SU-DHL-6 (cell line): ENCODE data around the gene SLC6A7.

ENCODE experiments used
- H2AFZ ChIP-seq: fragments of 200-600 bp; sonication (generic); 2 replicates; pipeline ENCODE4 v1.6.1; 2014; ENCODE audit warnings: low read depth, mild to moderate bottlenecking, moderate library complexity, mixed read lengths, antibody characterized with exemption, low read length; ENCODE audit not compliant: severe bottlenecking
- H3F3A ChIP-seq: fragments of 200-600 bp; shearing (Covaris generic); 2 replicates; pipeline ENCODE4 v1.6.0; 2016; ENCODE audit warnings: antibody characterized with exemption, mild to moderate bottlenecking; ENCODE audit not compliant: insufficient read depth
- H3K27ac ChIP-seq: fragments of 200-600 bp; sonication (generic); 2 replicates; pipeline ENCODE4 v1.5.1; 2016; ENCODE audit warnings: low read depth, mild to moderate bottlenecking, low read length, moderate library complexity, mixed read lengths
- H3K27me3 ChIP-seq: fragments of 200-600 bp; sonication (generic), shearing (Covaris generic); 2 replicates; pipeline ENCODE4 v1.6.0; 2014; ENCODE audit warnings: mild to moderate bottlenecking, low read length
- H3K36me3 ChIP-seq: fragments of 200-600 bp; sonication (generic); 2 replicates; pipeline ENCODE4 v1.6.1; 2014; ENCODE audit warnings: mild to moderate bottlenecking, low read length, mixed read lengths
- H3K4me2 ChIP-seq: fragments of 300-600, 200-600 bp; shearing (Covaris generic), sonication (generic); 2 replicates; pipeline ENCODE4 v1.6.0; 2014; ENCODE audit warnings: low read length, low read depth, mild to moderate bottlenecking; ENCODE audit not compliant: poor library complexity, severe bottlenecking
- H3K4me3 ChIP-seq: fragments of 200-600 bp; sonication (generic); 2 replicates; pipeline ENCODE4 v1.5.1; 2014; ENCODE audit warnings: antibody characterized with exemption, low read length, mild to moderate bottlenecking, mixed read lengths; ENCODE audit not compliant: insufficient read depth, poor library complexity, severe bottlenecking
- H3K79me2 ChIP-seq: fragments of 200-600 bp; sonication (generic); 2 replicates; pipeline ENCODE4 v1.6.1; 2014; ENCODE audit warnings: mild to moderate bottlenecking, low read length, moderate library complexity; ENCODE audit not compliant: insufficient read depth
- H3K9ac ChIP-seq: fragments of 200-600 bp; sonication (generic); 2 replicates; pipeline ENCODE4 v1.7.0; 2014; ENCODE audit warnings: mild to moderate bottlenecking, low read length
- H3K9me2 ChIP-seq: fragments of 200-600 bp; sonication (generic); replicated peaks from 2 replicates; pipeline ENCODE4 v1.6.1; 2014; ENCODE audit warnings: low read length; ENCODE audit not compliant: insufficient read depth
- H3K9me3 ChIP-seq: fragments of 200-600 bp; sonication (generic); 2 replicates; pipeline ENCODE4 v1.6.1; 2014; ENCODE audit warnings: low read length, mixed read lengths; ENCODE audit not compliant: insufficient read depth
- H4K20me1 ChIP-seq: fragments of 200-600 bp; sonication (generic); 2 replicates; pipeline ENCODE4 v1.6.1; 2014; ENCODE audit warnings: low read depth, mild to moderate bottlenecking, antibody characterized with exemption, low read length, moderate library complexity, mixed read lengths
- CTCF ChIP-seq: fragments of 200-600 bp; sonication (generic); IDR thresholded peaks from one replicate; pipeline ENCODE4 v1.5.1; 2017; ENCODE audit warnings: antibody characterized with exemption, mild to moderate bottlenecking, low read length, moderate library complexity; ENCODE audit not compliant: insufficient read depth, poor library complexity, severe bottlenecking
- EZH2phosphoT487 ChIP-seq: fragments of 200-600 bp; sonication (generic), shearing (Covaris generic); conservative IDR thresholded peaks from 2 replicates; pipeline ENCODE4 v1.6.1; 2018; ENCODE audit warnings: mild to moderate bottlenecking, antibody characterized with exemption, low read length, moderate library complexity, mixed read lengths

SLC6A7 gene

GRCh38 chr5:150154618-150155128, 35.2 kb upstream of the SLC6A7 start:
- no peaks in the 10 kb centered on the region for H3F3A ChIP-seq
- H3K36me3 ChIP-seq: no peaks in the 10 kb centered on the region
- no peaks in the 10 kb centered on the region for H3K79me2 ChIP-seq
- no peaks in the 10 kb centered on the region for H4K20me1 ChIP-seq
- H3K9me2 ChIP-seq: no peaks in the 10 kb centered on the region
- H3K4me2 ChIP-seq: no peak overlapping the region
- H3K9ac ChIP-seq: no peak overlapping the region
- TF ChIP-seq CTCF (no peak), EZH2phosphoT487 (no peak)
- no peaks in the 10 kb centered on the region for H3K27me3 ChIP-seq
- H3K27ac ChIP-seq: no peak overlapping the region
- H3K4me3 ChIP-seq: no peak overlapping the region
- no peaks in the 10 kb centered on the region for H3K9me3 ChIP-seq
- H2AFZ ChIP-seq: no peak overlapping the region

- Histone ChIP-seq H3F3A (no peaks in the 10 kb centered on the region), H3K27ac (no peak within 1 kb of the TSS), H3K9me3 (no peaks in the 10 kb centered on the region), H3K79me2 (no peaks in the 10 kb centered on the region), H3K4me3 (no peak within 1 kb of the TSS), H3K4me2 (no peak within 1 kb of the TSS), H3K36me3 (no peaks in the 10 kb centered on the region), H2AFZ (no peak within 1 kb of the TSS), H3K27me3 (no peaks in the 10 kb centered on the region), H4K20me1 (no peaks in the 10 kb centered on the region), H3K9ac (no peak within 1 kb of the TSS), H3K9me2 (no peaks in the 10 kb centered on the region)
- no peak for TF ChIP-seq EZH2phosphoT487
- TF ChIP-seq CTCF: no peak
Measured at GRCh38 chr5:150155258-150156026, 34.4 kb upstream of the SLC6A7 start, which contains the start of gene PDGFRB. Gene PDGFRB (minus strand): TSS chr5:150155845. CDS start chr5:150137047, 18,798 bp downstream.

GRCh38 chr5:150156027-150156368, 33.9 kb upstream of the SLC6A7 start:
- Histone ChIP-seq H4K20me1 (no peaks in the 10 kb centered on the region), H3K4me2 (no peak overlapping the region), H3K4me3 (no peak overlapping the region), H3K27me3 (no peaks in the 10 kb centered on the region), H3K9me2 (no peaks in the 10 kb centered on the region), H3K36me3 (no peaks in the 10 kb centered on the region), H2AFZ (no peak overlapping the region), H3K9me3 (no peaks in the 10 kb centered on the region), H3K9ac (no peak overlapping the region), H3F3A (no peaks in the 10 kb centered on the region), H3K79me2 (no peaks in the 10 kb centered on the region), H3K27ac (no peak overlapping the region)
- TF ChIP-seq EZH2phosphoT487: no peak
- TF ChIP-seq CTCF: no peak
